Left cardiac atrium (tissue), 4 donors: ENCODE measurements around the gene ANO2. TPM values are rescaled to one million over a fixed set of nuclear protein-coding genes. Genes with fewer than 3 reads are reported as not detected.
"Not testable (repeated sequence)": the region's sequence is repeated elsewhere in the genome, so short reads cannot be mapped to it uniquely, and the experiment has no call there.

Source experiments
- ATAC-seq, 2 donors: fragments of 200-7000 bp; cut with Tn5 transposase; one replicate each; pipeline ENCODE4 v1.9.1; 2020; ENCODE audit warnings: mild to moderate bottlenecking in 2 of 2, moderate library complexity in 2 of 2
- DNase-seq: peaks from one replicate; pipeline ENCODE4 v3.0.0-alpha.2; 2020
- intact Hi-C, 2 donors: fragments of 100-400 bp; cut with DNase I; formaldehyde crosslinking; loops; one replicate each; pipeline versions ENCODE4 v1.14.1 to v1.15.1; 2022 to 2023
- total RNA-seq, 2 donors: library from RNA; stranded (reverse); fragmentation: NEBNext Ultra II Directional; extraction: Animal tissue kit (Norgen Biotek cat#: 25700); gene quantifications; one replicate each; pipeline ENCODE4 v1.2.1, GENCODE V29; 2021
- donor health status: DM: no; HTN: yes; CAD: no.
- donor health status: DM: no; HTN: yes; CAD: no; lungs with severe emphysema.
- donor health status: DM: yes; HTN: yes; CAD: no.
- donor health status: Dilated cardiomyopathy.

The ANO2 gene
- total RNA-seq, 2 donors from 2014 or later, result 11.5 to 23.4 TPM

- no peak for DNase-seq
- no peak for ATAC-seq
- intact Hi-C loops, result no loop called here
Observed at GRCh38 chr12:5718073-5718472, 227.0 kb downstream of the ANO2 start.

- no peak for DNase-seq
- ATAC-seq, result no peak
- intact Hi-C loops, result no loop called here
Observed at GRCh38 chr12:5716976-5717375, 228.1 kb downstream of the ANO2 start.

- DNase-seq (no peak), ATAC-seq (peak; percentile 47 to 88)
- intact Hi-C loops, result no loop called here
Observed at GRCh38 chr12:5716201-5716600, 228.9 kb downstream of the ANO2 start.

- no peak for ATAC-seq
- no peak for DNase-seq
- intact Hi-C loops, result no loop called here
Observed at GRCh38 chr12:5715021-5715420, 230.0 kb downstream of the ANO2 start.

GRCh38 chr12:5713599-5714081 lies 231.4 kb downstream of the ANO2 start:
- ATAC-seq (peak in 1 of 2 donors; percentile 61), DNase-seq (peak; percentile 23)
- intact Hi-C loops, result no loop called here

GRCh38 chr12:5710260-5710878 lies 234.7 kb downstream of the ANO2 start:
- intact Hi-C loops, result no loop called here
- DNase-seq (no peak), ATAC-seq (no peak)

- intact Hi-C loops, result no loop called here
- ATAC-seq (no peak), DNase-seq (no peak)
Observed at GRCh38 chr12:5708371-5708770, 236.7 kb downstream of the ANO2 start.

GRCh38 chr12:5706247-5706646 lies 238.8 kb downstream of the ANO2 start:
- DNase-seq, result no peak
- intact Hi-C loops, result no loop called here
- ATAC-seq, result no peak

- ATAC-seq (no peak), DNase-seq (no peak)
- intact Hi-C loops, result no loop called here
Observed at GRCh38 chr12:5705791-5706190, 239.3 kb downstream of the ANO2 start.

- intact Hi-C loops, result no loop called here
- no peak for DNase-seq
- ATAC-seq, result no peak
Observed at GRCh38 chr12:5694759-5695409, 250.2 kb downstream of the ANO2 start.

- intact Hi-C loops, result no loop called here
- ATAC-seq, result no peak
- no peak for DNase-seq
Observed at GRCh38 chr12:5692850-5693249, 252.2 kb downstream of the ANO2 start.

- ATAC-seq (no peak), DNase-seq (no peak)
- intact Hi-C loops, result no loop called here
Observed at GRCh38 chr12:5691943-5692342, 253.1 kb downstream of the ANO2 start.

- DNase-seq (no peak), ATAC-seq (no peak)
- intact Hi-C loops, result no loop called here
Observed at GRCh38 chr12:5690240-5690639, 254.8 kb downstream of the ANO2 start.

- intact Hi-C loops, result no loop called here
- no peak for DNase-seq
- no peak for ATAC-seq
Observed at GRCh38 chr12:5689773-5690172, 255.3 kb downstream of the ANO2 start.

- no peak for ATAC-seq
- intact Hi-C loops, result no loop called here
- no peak for DNase-seq
Observed at GRCh38 chr12:5688226-5688625, 256.8 kb downstream of the ANO2 start.

GRCh38 chr12:5685935-5686334 lies 259.1 kb downstream of the ANO2 start:
- DNase-seq, result no peak
- intact Hi-C loops, result no loop called here
- no peak for ATAC-seq

- DNase-seq, result no peak
- no peak for ATAC-seq
Observed at GRCh38 chr12:5684989-5685388, 260.1 kb downstream of the ANO2 start.

GRCh38 chr12:5682581-5682980 lies 262.5 kb downstream of the ANO2 start:
- intact Hi-C loops, result no loop called here
- ATAC-seq, result no peak
- DNase-seq, result no peak

More at GRCh38 chr12:5684989-5685388, 260.1 kb downstream of the ANO2 start:
- intact Hi-C loops, result no loop called here

- no peak for DNase-seq
- intact Hi-C loops, result no loop called here
- ATAC-seq, result peak in 1 of 2 donors; percentile 57
Observed at GRCh38 chr12:5678176-5678575, 266.9 kb downstream of the ANO2 start.

- intact Hi-C loops, DNase-seq, ATAC-seq: not testable (repeated sequence)
Observed at GRCh38 chr12:5669624-5670023, 275.4 kb downstream of the ANO2 start.

- no peak for ATAC-seq
- intact Hi-C loops, result no loop called here
- no peak for DNase-seq
Observed at GRCh38 chr12:5665615-5666014, 279.4 kb downstream of the ANO2 start.
